ENCODE measurements around the gene LGALS12.

LGALS12 gene

DNA sequence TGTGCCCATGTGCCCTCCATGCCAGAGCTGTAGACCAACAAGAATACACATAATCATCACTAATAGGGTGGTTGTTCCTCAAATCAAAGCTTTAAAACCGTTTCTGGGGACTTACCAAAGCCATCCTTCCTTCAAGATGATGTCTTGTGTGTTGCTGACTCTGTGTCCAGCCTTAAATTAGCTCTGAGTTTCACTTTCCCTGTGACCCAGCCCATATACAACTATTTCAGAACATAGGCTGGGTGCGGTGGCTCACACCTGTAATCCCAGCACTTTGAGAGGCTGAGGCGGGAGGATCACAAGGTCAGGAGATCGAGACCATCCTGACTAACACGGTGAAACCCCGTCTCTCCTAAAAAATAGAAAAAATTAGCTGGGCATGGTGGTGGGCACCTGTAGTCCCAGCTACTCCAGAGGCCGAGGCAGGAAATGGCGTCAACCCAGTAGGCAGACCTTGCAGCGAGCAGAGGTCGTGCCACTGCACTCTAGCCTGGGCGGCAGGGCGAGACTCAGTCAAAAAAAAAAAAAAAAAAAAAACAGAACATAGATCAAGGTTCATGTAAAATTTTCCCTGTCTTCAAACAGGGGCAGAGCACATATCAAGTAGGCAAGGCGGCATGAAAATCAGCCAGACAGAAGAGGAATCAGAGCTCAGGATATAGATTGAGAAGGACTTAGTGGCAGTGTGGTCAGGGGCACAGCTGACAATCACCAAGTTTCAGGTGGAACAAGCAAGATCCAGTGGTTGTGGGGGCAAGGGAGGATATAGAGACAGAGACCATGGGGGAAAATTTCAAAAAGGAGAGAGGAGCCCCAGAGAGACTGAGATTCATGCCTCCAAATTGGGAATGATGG is 57.5 kb downstream of the LGALS12 start, which contains the start of gene PLAAT2:
Gene PLAAT2, minus strand, starts transcription at position 179 of the 855 bp plus-strand sequence. Its CDS starts 55 bp downstream, at position 124.
- DNase-seq: no peak

DNA sequence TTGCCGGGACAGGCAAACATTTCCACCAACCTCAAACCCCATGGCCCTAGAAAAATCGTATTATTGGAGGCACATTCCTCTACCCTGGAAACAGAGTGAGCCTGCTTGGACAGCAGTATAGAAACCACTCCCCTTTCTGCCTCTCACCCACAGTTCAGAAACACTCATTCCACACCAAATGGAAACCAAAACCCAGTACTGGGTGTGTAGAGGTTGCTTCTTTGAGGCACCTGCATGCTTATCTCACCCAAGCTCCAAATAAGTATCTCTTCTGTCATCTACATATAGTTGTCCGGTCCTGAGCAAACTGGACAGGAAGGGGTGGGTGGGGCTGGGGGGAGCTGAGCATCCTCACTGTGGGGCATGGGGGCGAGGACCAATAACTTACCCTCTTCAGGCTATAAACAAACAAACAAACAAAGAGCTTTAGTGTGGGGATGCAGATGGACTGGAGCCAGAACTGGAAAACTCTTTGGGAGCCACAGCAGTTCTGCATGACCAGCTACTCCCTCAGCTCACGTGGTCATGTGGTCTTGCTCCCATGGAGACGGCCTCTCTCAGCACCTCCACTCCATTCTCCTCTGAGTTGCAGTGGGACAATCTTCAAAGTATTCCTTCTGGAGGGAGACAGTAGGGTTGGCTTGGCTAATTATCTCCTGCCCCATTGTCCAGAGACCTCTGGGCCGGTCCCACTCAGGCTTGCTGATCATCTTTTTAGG is 58.3 kb downstream of the LGALS12 start:
- peak; percentile 85 for DNase-seq

DNA sequence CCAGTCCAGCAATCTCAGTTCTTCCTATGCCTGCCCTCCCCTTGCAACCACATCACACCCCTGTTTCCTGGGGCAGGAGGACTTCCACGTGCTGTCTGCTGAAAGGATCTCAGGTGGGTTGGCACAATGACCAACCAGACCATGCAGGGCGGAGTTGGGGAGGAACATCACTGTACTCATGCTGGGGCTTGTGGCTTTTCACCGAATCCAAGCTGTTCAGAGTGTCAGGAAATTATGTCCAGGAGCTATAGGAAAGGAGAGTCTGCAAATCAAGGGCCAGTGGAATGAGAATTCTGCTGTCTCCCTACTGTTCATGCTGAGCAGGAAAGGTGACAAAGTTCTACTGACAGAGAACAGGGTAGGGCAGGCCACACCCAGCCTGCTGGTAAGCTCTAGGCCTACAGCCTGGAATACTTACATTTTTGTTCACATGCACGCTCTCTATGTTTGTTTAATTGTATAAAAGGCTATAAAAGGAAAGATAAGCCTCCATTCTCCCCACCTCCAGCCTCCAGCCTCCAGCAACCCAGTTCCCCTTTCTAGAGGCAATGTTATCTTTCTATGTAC is 59.0 kb downstream of the LGALS12 start:
- no peak for DNase-seq
